HG02623 (cell line): ENCODE results near the gene SPATA13.
"Not testable (repeated sequence)": the region's sequence is repeated elsewhere in the genome, so short reads cannot be mapped to it uniquely, and the experiment has no call there.

ENCODE experiments used
- ATAC-seq: cut with Tn5 transposase; IDR thresholded peaks from one replicate; pipeline ENCODE4 v1.9.1; 2021; ENCODE audit warnings: moderate library complexity; ENCODE audit not compliant: unreplicated experiment

The SPATA13 gene

GRCh38 chr13:24192811-24193162, 32.3 kb downstream of the SPATA13 start:
- ATAC-seq = no peak

GRCh38 chr13:24194447-24194846, 33.9 kb downstream of the SPATA13 start:
- no peak for ATAC-seq

GRCh38 chr13:24195626-24196025, 35.1 kb downstream of the SPATA13 start:
- no peak for ATAC-seq

GRCh38 chr13:24196593-24197197, 36.2 kb downstream of the SPATA13 start:
- ATAC-seq = no peak

- no peak for ATAC-seq
Measured at GRCh38 chr13:24199016-24199415, 38.5 kb downstream of the SPATA13 start.

GRCh38 chr13:24202215-24202614, 41.7 kb downstream of the SPATA13 start:
- ATAC-seq = no peak

GRCh38 chr13:24203273-24203672, 42.8 kb downstream of the SPATA13 start:
- ATAC-seq = no peak

- ATAC-seq = peak; percentile 52
Measured at GRCh38 chr13:24203811-24204210, 43.3 kb downstream of the SPATA13 start.

GRCh38 chr13:24205076-24205475, 44.6 kb downstream of the SPATA13 start:
- not testable (repeated sequence) for ATAC-seq

- no peak for ATAC-seq
Measured at GRCh38 chr13:24207841-24208667, 47.5 kb downstream of the SPATA13 start.

GRCh38 chr13:24209138-24209537, 48.6 kb downstream of the SPATA13 start:
- ATAC-seq = no peak

GRCh38 chr13:24212254-24212653, 51.7 kb downstream of the SPATA13 start:
- no peak for ATAC-seq

GRCh38 chr13:24212674-24213073, 52.2 kb downstream of the SPATA13 start:
- no peak for ATAC-seq

- ATAC-seq = no peak
Measured at GRCh38 chr13:24213932-24214331, 53.4 kb downstream of the SPATA13 start.

GRCh38 chr13:24214528-24214927, 54.0 kb downstream of the SPATA13 start:
- peak; percentile 42 for ATAC-seq

GRCh38 chr13:24215126-24215525, 54.6 kb downstream of the SPATA13 start:
- ATAC-seq = peak; percentile 36

- ATAC-seq = no peak
Measured at GRCh38 chr13:24215732-24216131, 55.2 kb downstream of the SPATA13 start.

GRCh38 chr13:24216176-24216575, 55.7 kb downstream of the SPATA13 start:
- no peak for ATAC-seq

GRCh38 chr13:24216779-24217178, 56.3 kb downstream of the SPATA13 start:
- ATAC-seq = not testable (repeated sequence)

- peak; percentile 36 for ATAC-seq
Measured at GRCh38 chr13:24217601-24218281, 57.2 kb downstream of the SPATA13 start.

GRCh38 chr13:24218338-24218737, 57.8 kb downstream of the SPATA13 start:
- ATAC-seq = no peak

GRCh38 chr13:24218977-24219376, 58.5 kb downstream of the SPATA13 start:
- ATAC-seq = no peak
